GM23338 (cell line): ENCODE measurements around the gene INHBB. TPM values are rescaled to one million over a fixed set of nuclear protein-coding genes. Genes with fewer than 3 reads are reported as not detected.

Experiments
- ATAC-seq: fragments of 200-7000 bp; cut with Tn5 transposase; 3 replicates; pipeline ENCODE4 v1.9.1; 2020
- DNase-seq: peaks from one replicate; pipeline ENCODE4 v3.0.0-alpha.2; 2015; ENCODE audit warnings: low spot score
- H2AFZ ChIP-seq: fragments of 200-600 bp; sonication (generic); 2 replicates; pipeline ENCODE4 v1.8.0; 2016; ENCODE audit warnings: antibody characterized with exemption, mild to moderate bottlenecking, moderate library complexity
- H3F3A ChIP-seq: fragments of 200-600 bp; sonication (generic); replicated peaks from 2 replicates; pipeline ENCODE4 v1.8.0; 2017; ENCODE audit warnings: antibody characterized with exemption, mixed run types, low read depth
- H3K27ac ChIP-seq: fragments of 200-600 bp; sonication (generic); 2 replicates; pipeline ENCODE4 v1.6.1; 2016; ENCODE audit warnings: low read depth
- H3K27me3 ChIP-seq: fragments of 200-600 bp; sonication (generic); 2 replicates; pipeline ENCODE4 v1.8.0; 2016; ENCODE audit warnings: mild to moderate bottlenecking, mixed run types, moderate library complexity; ENCODE audit not compliant: insufficient read depth
- H3K36me3 ChIP-seq: fragments of 200-600 bp; sonication (generic); 2 replicates; pipeline ENCODE4 v1.8.0; 2016; ENCODE audit warnings: mild to moderate bottlenecking; ENCODE audit not compliant: insufficient read depth
- H3K4me1 ChIP-seq: fragments of 200-600 bp; sonication (generic); 2 replicates; pipeline ENCODE4 v1.8.0; 2016; ENCODE audit warnings: mild to moderate bottlenecking, moderate library complexity; ENCODE audit not compliant: insufficient read depth
- H3K4me2 ChIP-seq: fragments of 200-600 bp; sonication (generic); 2 replicates; pipeline ENCODE4 v1.7.1; 2017; ENCODE audit warnings: mixed run types
- H3K4me3 ChIP-seq: fragments of 200-600 bp; sonication (generic); 2 replicates; pipeline ENCODE4 v1.6.1; 2016; ENCODE audit warnings: mixed run types
- H3K79me2 ChIP-seq: fragments of 200-600 bp; sonication (generic); replicated peaks from 2 replicates; pipeline ENCODE4 v1.8.0; 2017; ENCODE audit warnings: mild to moderate bottlenecking; ENCODE audit not compliant: insufficient read depth
- H3K9me2 ChIP-seq: fragments of 200-600 bp; sonication (generic); 2 replicates; pipeline ENCODE4 v1.8.0; 2017; ENCODE audit not compliant: insufficient read depth
- H4K20me1 ChIP-seq: fragments of 200-600 bp; sonication (generic); replicated peaks from 2 replicates; pipeline ENCODE4 v1.8.0; 2017; ENCODE audit warnings: mild to moderate bottlenecking; ENCODE audit not compliant: insufficient read depth
- H3K27ac Mint-ChIP-seq: 2 replicates; pipeline ENCODE4 v1.8.0; 2020; ENCODE audit warnings: inconsistent platforms, mild to moderate bottlenecking, moderate library complexity, mixed read lengths
- H3K27me3 Mint-ChIP-seq: 3 replicates; pipeline ENCODE4 v1.8.0; 2022; ENCODE audit warnings: low read depth, mild to moderate bottlenecking, moderate library complexity, mixed read lengths, inconsistent platforms; ENCODE audit not compliant: insufficient read depth, poor library complexity
- H3K36me3 Mint-ChIP-seq: 3 replicates; pipeline ENCODE4 v1.8.0; 2021; ENCODE audit warnings: low read depth, mild to moderate bottlenecking, inconsistent platforms, moderate library complexity, mixed read lengths
- H3K4me1 Mint-ChIP-seq: 3 replicates; pipeline ENCODE4 v1.8.0; 2020; ENCODE audit warnings: mild to moderate bottlenecking, inconsistent platforms, mixed read lengths
- H3K4me3 Mint-ChIP-seq: 3 replicates; pipeline ENCODE4 v1.8.0; 2021; ENCODE audit warnings: moderate library complexity, mild to moderate bottlenecking, inconsistent platforms, mixed read lengths
- H3K9me3 Mint-ChIP-seq: 3 replicates; pipeline ENCODE4 v1.8.0; 2020; ENCODE audit warnings: moderate library complexity, mild to moderate bottlenecking, inconsistent platforms, mixed read lengths
- CREB1 ChIP-seq: fragments of 250-450 bp; sonication (Bioruptor Pico); IDR thresholded peaks from 2 replicates; pipeline ENCODE4 v1.5.0; 2020; ENCODE audit warnings: low read depth, mild to moderate bottlenecking, moderate library complexity
- CTCF ChIP-seq, 2 experiments: fragments of 200-600 bp in 1 of 2; sonication (generic) in 1 of 2; conservative IDR thresholded peaks; 2 replicates each; pipeline versions ENCODE4 v1.5.1 to v1.6.1; 2016 to 2017; ENCODE audit warnings: antibody characterized with exemption in 2 of 2, low read depth in 2 of 2, mild to moderate bottlenecking in 2 of 2, moderate library complexity in 1 of 2
- ETS1 ChIP-seq: IDR thresholded peaks from 2 replicates; pipeline ENCODE4 v1.6.1; 2016; ENCODE audit warnings: antibody characterized with exemption
- EZH2 ChIP-seq: fragments of 200-600 bp; sonication (generic); IDR thresholded peaks from one replicate; pipeline ENCODE4 v1.8.0; 2017; ENCODE audit warnings: antibody characterized with exemption, mild to moderate bottlenecking, low read depth; ENCODE audit not compliant: unreplicated experiment
- JUNB ChIP-seq: IDR thresholded peaks from one replicate; pipeline ENCODE4 v1.6.1; 2016; ENCODE audit warnings: antibody characterized with exemption; ENCODE audit not compliant: unreplicated experiment
- NANOG ChIP-seq: IDR thresholded peaks from 2 replicates; pipeline ENCODE4 v1.6.1; 2016; ENCODE audit warnings: antibody characterized with exemption, borderline replicate concordance
- POLR2AphosphoS5 ChIP-seq: IDR thresholded peaks from 2 replicates; pipeline ENCODE4 v1.6.1; 2016; ENCODE audit warnings: antibody characterized with exemption, low read depth
- REST ChIP-seq: IDR thresholded peaks from one replicate; pipeline ENCODE4 v1.6.1; 2018; ENCODE audit warnings: antibody characterized with exemption; ENCODE audit not compliant: unreplicated experiment
- ZNF114 ChIP-seq: fragments of 250-450 bp; sonication (Bioruptor Pico); IDR thresholded peaks from 2 replicates; pipeline ENCODE4 v1.5.0; 2020; ENCODE audit warnings: mild to moderate bottlenecking, moderate library complexity
- ZNF462 ChIP-seq: fragments of 250-450 bp; sonication (Bioruptor Pico); IDR thresholded peaks from 2 replicates; pipeline ENCODE4 v1.5.0; 2020; ENCODE audit warnings: mild to moderate bottlenecking, moderate library complexity
- polyA plus RNA-seq: library from polyadenylated mRNA; unstranded; fragments of >200 nt; fragmentation: Nextera tagmentation; extraction: Ambion mirVana; gene quantifications from 2 replicates; pipeline ENCODE4 v1.2.1, GENCODE V29; 2016
- total RNA-seq: library from RNA; depleted of rRNA; stranded (reverse); fragments of >200 nt; shearing (Covaris generic); gene quantifications from 2 replicates; pipeline ENCODE4 v1.2.3, GENCODE V29; 2014

INHBB gene
- total and polyA plus RNA-seq, 2 experiments from 2014 or later = 0.21 TPM; not detected in 1

GRCh38 chr2:120400551-120400950 lies 54.6 kb downstream of the INHBB start:
- Histone ChIP-seq H4K20me1 (no peaks in the 10 kb centered on the region), H2AFZ (no peak overlapping the region), H3K9me2 (no peaks in the 10 kb centered on the region), H3K27me3 (no peaks in the 10 kb centered on the region), H3K36me3 (no peaks in the 10 kb centered on the region), H3F3A (no peaks in the 10 kb centered on the region), H3K27ac (no peak overlapping the region), H3K4me1 (0 out of 2 replicates have a peak, but pooled peaks cover under 1% of the 10 kb centered on the region), H3K4me3 (no peak overlapping the region), H3K4me2 (no peak overlapping the region), H3K79me2 (no peaks in the 10 kb centered on the region)
- TF ChIP-seq CTCF (conservative IDR thresholded peaks at IDR 0.05; ENCODE audit: low read depth in 2 of 2) (no peak), EZH2 (no peak), ETS1 (no peak), NANOG (no peak), CREB1 (CRISPR knock-in tag) (no peak), JUNB (no peak), REST (no peak), ZNF114 (CRISPR knock-in tag) (no peak), ZNF462 (CRISPR knock-in tag) (no peak), POLR2AphosphoS5 (no peak)
- H3K36me3 Mint-ChIP-seq = no peaks in the 10 kb centered on the region
- H3K27me3 Mint-ChIP-seq = peaks cover 19% of the 10 kb centered on the region
- no peak for ATAC-seq
- peaks cover 4% of the 10 kb centered on the region for H3K4me1 Mint-ChIP-seq
- H3K9me3 Mint-ChIP-seq = no peaks in the 10 kb centered on the region
- no peak overlapping the region for H3K27ac Mint-ChIP-seq
- no peak for DNase-seq
- no peak overlapping the region for H3K4me3 Mint-ChIP-seq
